ENCODE results near the gene MMD.

DNA sequence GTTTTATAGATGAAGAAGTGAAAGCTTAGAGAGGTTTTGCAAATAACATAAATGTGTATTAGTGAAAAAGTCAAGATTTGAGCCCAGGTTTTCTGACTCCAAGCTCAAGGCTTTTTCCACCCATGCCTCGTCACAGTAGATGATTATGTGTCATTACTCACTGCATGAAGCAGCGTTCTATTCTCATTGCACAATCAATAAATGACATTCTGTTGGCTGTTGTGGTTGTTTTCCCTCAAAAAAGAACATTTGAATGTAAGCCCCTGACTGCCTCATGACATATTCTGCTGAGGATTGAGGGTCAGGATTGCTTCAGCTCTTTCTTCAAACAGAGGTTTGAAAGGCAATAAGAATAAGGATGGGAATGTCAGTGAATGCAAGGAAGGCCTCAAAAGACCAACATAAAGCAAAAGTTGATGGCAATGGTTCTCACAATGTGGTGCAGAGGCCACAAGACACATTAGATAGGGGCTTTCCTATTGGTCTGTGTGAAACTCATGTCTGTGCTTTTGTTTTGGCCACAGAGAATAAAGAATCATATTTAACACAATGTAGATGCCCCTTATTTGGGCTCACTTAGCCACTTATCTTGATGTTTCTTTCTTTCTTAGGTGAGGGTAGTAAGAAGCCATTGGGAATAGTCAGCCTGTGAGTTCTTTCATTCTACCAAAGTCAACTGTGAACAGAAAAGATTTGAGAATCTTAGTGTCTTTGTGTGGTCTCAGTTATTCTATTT is 5.4 kb upstream of the MMD start:
- no peak for TF ChIP-seq POLR2A (IDR thresholded peaks at IDR 0.05)
- TF ChIP-seq, protein P1, sequence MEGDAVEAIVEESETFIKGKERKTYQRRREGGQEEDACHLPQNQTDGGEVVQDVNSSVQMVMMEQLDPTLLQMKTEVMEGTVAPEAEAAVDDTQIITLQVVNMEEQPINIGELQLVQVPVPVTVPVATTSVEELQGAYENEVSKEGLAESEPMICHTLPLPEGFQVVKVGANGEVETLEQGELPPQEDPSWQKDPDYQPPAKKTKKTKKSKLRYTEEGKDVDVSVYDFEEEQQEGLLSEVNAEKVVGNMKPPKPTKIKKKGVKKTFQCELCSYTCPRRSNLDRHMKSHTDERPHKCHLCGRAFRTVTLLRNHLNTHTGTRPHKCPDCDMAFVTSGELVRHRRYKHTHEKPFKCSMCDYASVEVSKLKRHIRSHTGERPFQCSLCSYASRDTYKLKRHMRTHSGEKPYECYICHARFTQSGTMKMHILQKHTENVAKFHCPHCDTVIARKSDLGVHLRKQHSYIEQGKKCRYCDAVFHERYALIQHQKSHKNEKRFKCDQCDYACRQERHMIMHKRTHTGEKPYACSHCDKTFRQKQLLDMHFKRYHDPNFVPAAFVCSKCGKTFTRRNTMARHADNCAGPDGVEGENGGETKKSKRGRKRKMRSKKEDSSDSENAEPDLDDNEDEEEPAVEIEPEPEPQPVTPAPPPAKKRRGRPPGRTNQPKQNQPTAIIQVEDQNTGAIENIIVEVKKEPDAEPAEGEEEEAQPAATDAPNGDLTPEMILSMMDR (IDR thresholded peaks at IDR 0.05) = no peak
